Measurements from ENCODE around the gene DRD5. TPM values are rescaled to one million over a fixed set of nuclear protein-coding genes. Genes with fewer than 3 reads are reported as not detected.
"Not testable (repeated sequence)": the region's sequence is repeated elsewhere in the genome, so short reads cannot be mapped to it uniquely, and the experiment has no call there.

Gene DRD5
- total RNA-seq (2014; rRNA removed; shearing (Covaris generic)), result not detected in 2 replicates
- not detected in 2 replicates for polyA plus RNA-seq (2016; fragmentation: Nextera tagmentation; extraction: Ambion mirVana)

DNA sequence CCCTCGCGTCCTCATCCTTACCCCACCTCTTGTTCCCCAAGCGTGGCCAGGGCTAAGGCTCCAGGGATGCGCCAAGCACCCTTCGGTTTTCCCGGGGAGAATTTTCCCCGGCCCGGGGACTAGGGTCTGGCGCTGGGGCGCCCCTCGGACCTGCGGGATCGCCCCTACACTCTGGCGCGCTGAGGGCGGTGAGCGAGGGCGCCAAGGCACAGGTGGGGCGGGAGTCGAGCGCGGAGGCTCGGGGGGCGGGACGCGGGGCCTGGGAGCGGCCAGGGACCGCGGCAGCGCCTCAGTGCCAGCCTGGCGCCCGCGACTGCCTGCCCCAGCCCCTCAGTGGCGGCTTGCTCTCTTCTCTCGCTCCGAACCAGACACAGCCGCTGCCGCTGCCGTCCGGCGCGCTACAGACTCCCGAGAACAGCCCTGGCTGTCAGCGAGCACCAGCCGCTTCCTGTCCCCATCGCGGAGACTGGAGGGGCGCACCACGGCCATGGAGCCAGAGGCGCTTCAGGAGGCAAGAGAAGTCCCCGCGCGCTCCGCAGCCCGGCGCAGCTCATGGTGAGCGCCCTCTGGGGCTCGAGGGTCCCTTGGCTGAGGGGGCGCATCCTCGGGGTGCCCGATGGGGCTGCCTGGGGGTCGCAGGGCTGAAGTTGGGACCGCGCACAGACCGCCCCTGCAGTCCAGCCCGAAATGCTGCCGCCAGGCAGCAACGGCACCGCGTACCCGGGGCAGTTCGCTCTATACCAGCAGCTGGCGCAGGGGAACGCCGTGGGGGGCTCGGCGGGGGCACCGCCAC is at the start of gene DRD5:
TSS of gene DRD5 (plus strand) at position 292 of the 793 bp plus-strand sequence. CDS start at position 688, 396 bp downstream.
- H3K9me3 ChIP-seq (ENCODE audit: low read depth), result no peaks in the 10 kb centered on the region
- DNase-seq, result no peak
- no peak within 1 kb of the TSS for H3K9ac ChIP-seq
- 15% methylated on average over 54 to 64 of the region's 78 CpGs for WGBS, 2 experiments (ENCODE audit: low coverage in 1 of 2, low lambda C conversion rate in 2 of 2, missing lambda C conversion rate in 2 of 2)
- H3K4me1 ChIP-seq (ENCODE audit: insufficient read depth), result no peaks in the 10 kb centered on the region
- no peaks in the 10 kb centered on the region for H4K20me1 ChIP-seq (ENCODE audit: insufficient read depth)
- H3K4me2 ChIP-seq (ENCODE audit: unreplicated experiment), result no peak within 1 kb of the TSS
- no peaks in the 10 kb centered on the region for H3K27me3 ChIP-seq (replicated peaks; ENCODE audit: insufficient read depth)
- no peak within 1 kb of the TSS for H3K27ac ChIP-seq
- in situ Hi-C loops (cut with MboI), result no loop called here
- TF ChIP-seq EZH2phosphoT487 (IDR thresholded peaks at IDR 0.05; ENCODE audit: insufficient read depth, low read depth), result no peak
- TF ChIP-seq EZH2 (IDR thresholded peaks at IDR 0.05; ENCODE audit: insufficient read depth, poor library complexity, severe bottlenecking), result no peak
- H2AFZ ChIP-seq, result no peak within 1 kb of the TSS
- H3F3A ChIP-seq (ENCODE audit: insufficient read depth), result no peaks in the 10 kb centered on the region
- no peak within 1 kb of the TSS for H3K4me3 ChIP-seq
- no peaks in the 10 kb centered on the region for H3K9me2 ChIP-seq (ENCODE audit: insufficient read depth)
- no peaks in the 10 kb centered on the region for H3K36me3 ChIP-seq (ENCODE audit: low read depth)
- H3K79me2 ChIP-seq (ENCODE audit: insufficient read depth), result no peaks in the 10 kb centered on the region

DNA sequence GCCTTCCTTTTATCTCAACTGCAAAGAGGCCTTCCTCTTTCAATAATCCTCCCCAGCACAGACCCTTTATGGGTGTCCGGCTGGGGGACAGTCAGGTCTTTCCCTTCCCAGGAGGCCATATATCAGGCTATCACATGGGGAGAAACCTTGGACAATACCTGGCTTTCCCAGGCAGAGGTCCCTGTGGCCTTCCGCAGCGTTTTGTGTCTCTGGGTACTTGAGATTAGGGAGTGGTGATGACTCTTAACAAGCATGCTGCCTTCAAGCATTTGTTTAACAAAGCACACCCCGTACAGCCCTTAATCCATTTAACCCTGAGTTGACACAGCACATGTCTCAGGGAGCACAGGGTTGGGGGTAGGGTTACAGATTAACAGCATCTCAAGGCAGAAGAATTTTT is 49.2 kb upstream of the DRD5 start:
- 58 to 61% methylated on average over 4 of the region's 4 CpGs for WGBS, 2 experiments (ENCODE audit: low coverage in 1 of 2, low lambda C conversion rate in 2 of 2, missing lambda C conversion rate in 2 of 2)
- H3K79me2 ChIP-seq (ENCODE audit: insufficient read depth); in situ Hi-C loops (cut with MboI): not testable (repeated sequence)

GRCh38 chr4:9735515-9735914 is 45.9 kb upstream of the DRD5 start:
- no peak for DNase-seq
- Histone ChIP-seq H3K27me3 (replicated peaks; ENCODE audit: insufficient read depth) (no peaks in the 10 kb centered on the region), H3K79me2 (ENCODE audit: insufficient read depth) (no peaks in the 10 kb centered on the region), H3K27ac (no peak overlapping the region), H4K20me1 (ENCODE audit: insufficient read depth) (no peaks in the 10 kb centered on the region), H3K9me3 (ENCODE audit: low read depth) (no peaks in the 10 kb centered on the region), H3K9me2 (ENCODE audit: insufficient read depth) (no peaks in the 10 kb centered on the region), H3K4me3 (no peak overlapping the region), H3K4me1 (ENCODE audit: insufficient read depth) (no peaks in the 10 kb centered on the region), H3K36me3 (ENCODE audit: low read depth) (no peaks in the 10 kb centered on the region), H2AFZ (no peak overlapping the region), H3K9ac (no peak overlapping the region), H3F3A (ENCODE audit: insufficient read depth) (no peaks in the 10 kb centered on the region), H3K4me2 (ENCODE audit: unreplicated experiment) (no peak overlapping the region)
- 61 to 62% methylated on average over 5 of the region's 5 CpGs for WGBS, 2 experiments (ENCODE audit: low coverage in 1 of 2, low lambda C conversion rate in 2 of 2, missing lambda C conversion rate in 2 of 2)
- TF ChIP-seq EZH2phosphoT487 (IDR thresholded peaks at IDR 0.05; ENCODE audit: insufficient read depth, low read depth) (no peak), EZH2 (IDR thresholded peaks at IDR 0.05; ENCODE audit: insufficient read depth, poor library complexity, severe bottlenecking) (no peak)
- in situ Hi-C loops (cut with MboI), result no loop called here

More for the DNA sequence above, 49.2 kb upstream of the DRD5 start:
- not testable (repeated sequence) for H3K9ac ChIP-seq; H3K9me3 ChIP-seq (ENCODE audit: low read depth); DNase-seq; H3K9me2 ChIP-seq (ENCODE audit: insufficient read depth); H3K4me1 ChIP-seq (ENCODE audit: insufficient read depth); H4K20me1 ChIP-seq (ENCODE audit: insufficient read depth); H3K27me3 ChIP-seq (replicated peaks; ENCODE audit: insufficient read depth); H2AFZ ChIP-seq; H3F3A ChIP-seq (ENCODE audit: insufficient read depth); H3K4me2 ChIP-seq (ENCODE audit: unreplicated experiment); H3K27ac ChIP-seq; H3K36me3 ChIP-seq (ENCODE audit: low read depth); H3K4me3 ChIP-seq

DNA sequence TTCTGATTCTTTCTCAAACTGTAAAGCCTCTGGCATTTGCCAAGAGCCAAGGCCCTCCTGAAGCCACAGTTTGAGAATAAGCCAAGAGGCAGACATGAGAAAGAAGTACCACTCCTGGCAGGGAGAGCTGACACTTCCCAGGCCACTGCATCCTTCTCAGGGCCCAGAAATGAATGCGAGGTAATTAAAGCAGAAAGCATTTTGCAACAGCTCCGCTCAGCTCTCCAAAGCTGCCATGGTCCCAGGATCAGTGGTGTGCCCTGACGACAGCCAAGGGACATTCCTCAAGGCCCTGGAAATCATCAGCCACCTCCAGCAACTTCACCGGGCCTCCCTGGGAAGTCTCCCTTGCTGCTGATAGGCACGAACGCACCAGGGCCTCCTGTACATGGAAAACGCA is 44.2 kb upstream of the DRD5 start:
- H3K4me3 ChIP-seq; H3F3A ChIP-seq (ENCODE audit: insufficient read depth); DNase-seq; H3K4me2 ChIP-seq (ENCODE audit: unreplicated experiment); H3K27me3 ChIP-seq (replicated peaks; ENCODE audit: insufficient read depth); H3K4me1 ChIP-seq (ENCODE audit: insufficient read depth); H3K36me3 ChIP-seq (ENCODE audit: low read depth); H3K27ac ChIP-seq; H3K9ac ChIP-seq; H2AFZ ChIP-seq; in situ Hi-C loops (cut with MboI); H3K79me2 ChIP-seq (ENCODE audit: insufficient read depth); H4K20me1 ChIP-seq (ENCODE audit: insufficient read depth); H3K9me3 ChIP-seq (ENCODE audit: low read depth); H3K9me2 ChIP-seq (ENCODE audit: insufficient read depth): not testable (repeated sequence)
- 1 to 4% methylated on average over 7 of the region's 7 CpGs for WGBS, 2 experiments (ENCODE audit: low coverage in 1 of 2, low lambda C conversion rate in 2 of 2, missing lambda C conversion rate in 2 of 2)

DNA sequence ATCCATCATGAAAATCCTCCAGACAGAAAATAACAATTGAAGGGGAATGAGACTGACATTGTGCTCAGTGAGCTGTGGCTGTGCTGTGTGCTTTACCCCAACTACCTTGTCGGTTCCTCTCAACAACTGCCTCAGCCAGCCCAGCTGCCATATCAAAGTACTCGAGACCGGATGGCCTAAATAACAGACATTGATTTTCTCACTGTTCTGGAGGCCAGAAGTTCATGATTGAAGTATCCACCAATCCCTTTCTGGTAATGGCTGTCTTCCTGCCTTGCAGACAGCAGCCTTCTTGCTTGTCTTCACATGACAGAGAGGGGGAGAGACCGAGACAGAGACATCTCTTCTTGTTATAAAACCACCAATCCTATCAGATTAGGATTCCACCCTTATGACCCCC is 37.6 kb upstream of the DRD5 start:
- H3K9me2 ChIP-seq (ENCODE audit: insufficient read depth); H2AFZ ChIP-seq; H3K9me3 ChIP-seq (ENCODE audit: low read depth); H3K4me3 ChIP-seq; DNase-seq; H3K27me3 ChIP-seq (replicated peaks; ENCODE audit: insufficient read depth); H3K4me2 ChIP-seq (ENCODE audit: unreplicated experiment); H3K4me1 ChIP-seq (ENCODE audit: insufficient read depth); H3K9ac ChIP-seq; H3F3A ChIP-seq (ENCODE audit: insufficient read depth); in situ Hi-C loops (cut with MboI); H4K20me1 ChIP-seq (ENCODE audit: insufficient read depth); H3K79me2 ChIP-seq (ENCODE audit: insufficient read depth); H3K27ac ChIP-seq; H3K36me3 ChIP-seq (ENCODE audit: low read depth): not testable (repeated sequence)
- WGBS, 2 experiments (ENCODE audit: low coverage in 1 of 2, low lambda C conversion rate in 2 of 2, missing lambda C conversion rate in 2 of 2), result 46 to 52% methylated on average over 4 of the region's 4 CpGs

Data from GM23248 (cell line).